MM.1S (cell line): Measurements from ENCODE around the gene RPRD2.

Source experiments
- DNase-seq: peaks from one replicate; pipeline ENCODE4 v3.0.0-alpha.2; 2015
- H2AFZ ChIP-seq: fragments of 300-600 bp; sonication (generic); 2 replicates; pipeline ENCODE4 v1.6.0; 2016; ENCODE audit warnings: antibody characterized with exemption, low read length
- H3F3A ChIP-seq: fragments of 300-600 bp; sonication (generic); 2 replicates; pipeline ENCODE4 v1.6.1; 2016; ENCODE audit warnings: mild to moderate bottlenecking, antibody characterized with exemption, low read length, moderate library complexity, mixed read lengths; ENCODE audit not compliant: insufficient read depth
- H3K27ac ChIP-seq: fragments of 300-600 bp; sonication (generic); 2 replicates; pipeline ENCODE4 v1.5.1; 2016; ENCODE audit warnings: mild to moderate bottlenecking, low read length
- H3K27me3 ChIP-seq: fragments of 300-600 bp; sonication (generic); replicated peaks from 2 replicates; pipeline ENCODE4 v1.6.0; 2016; ENCODE audit warnings: low read length; ENCODE audit not compliant: insufficient read depth
- H3K36me3 ChIP-seq: fragments of 300-600 bp; sonication (generic); replicated peaks from 2 replicates; pipeline ENCODE4 v1.6.1; 2016; ENCODE audit warnings: mild to moderate bottlenecking, low read length, mixed read lengths; ENCODE audit not compliant: insufficient read depth
- H3K4me1 ChIP-seq: fragments of 300-600 bp; sonication (generic); 2 replicates; pipeline ENCODE4 v1.6.1; 2016; ENCODE audit warnings: low read length, mixed read lengths
- H3K4me2 ChIP-seq: fragments of 300-600 bp; sonication (generic); 2 replicates; pipeline ENCODE4 v1.6.0; 2016; ENCODE audit warnings: low read depth, low read length
- H3K4me3 ChIP-seq: fragments of 300-600 bp; sonication (generic); 2 replicates; pipeline ENCODE4 v1.5.1; 2016; ENCODE audit warnings: low read length, mixed read lengths
- H3K79me2 ChIP-seq: fragments of 300-600 bp; sonication (generic); 2 replicates; pipeline ENCODE4 v1.6.1; 2016; ENCODE audit warnings: mixed run types, low read length, mixed read lengths
- H3K9ac ChIP-seq: fragments of 300-600 bp; sonication (generic); 2 replicates; pipeline ENCODE4 v1.6.1; 2016; ENCODE audit warnings: low read length, mixed read lengths
- H3K9me2 ChIP-seq: fragments of 300-600 bp; sonication (generic); replicated peaks from 2 replicates; pipeline ENCODE4 v1.6.1; 2016; ENCODE audit warnings: mild to moderate bottlenecking, low read length, mixed read lengths; ENCODE audit not compliant: insufficient read depth
- H3K9me3 ChIP-seq: fragments of 300-600 bp; sonication (generic); replicated peaks from 2 replicates; pipeline ENCODE4 v1.6.1; 2016; ENCODE audit warnings: mild to moderate bottlenecking, low read length, mixed read lengths; ENCODE audit not compliant: insufficient read depth
- H4K20me1 ChIP-seq: fragments of 300-600 bp; sonication (generic); 2 replicates; pipeline ENCODE4 v1.6.1; 2016; ENCODE audit warnings: mild to moderate bottlenecking, low read length, moderate library complexity, mixed read lengths; ENCODE audit not compliant: insufficient read depth
- EZH2 ChIP-seq: fragments of 300-600 bp; sonication (generic); optimal IDR thresholded peaks from 2 replicates; pipeline ENCODE3; 2017; ENCODE audit warnings: low read depth, mild to moderate bottlenecking, antibody characterized with exemption, low read length, mixed read lengths
- EZH2phosphoT487 ChIP-seq: fragments of 300-600 bp; sonication (generic); IDR thresholded peaks from 2 replicates; pipeline ENCODE4 v1.6.1; 2018; ENCODE audit warnings: antibody characterized with exemption, low read length
- TF ChIP-seq, protein P1 (sequence below): fragments of 300-600 bp; sonication (generic); IDR thresholded peaks from 2 replicates; pipeline ENCODE4 v1.5.1; 2016; ENCODE audit warnings: antibody characterized with exemption, low read length, mixed read lengths

RPRD2 gene

DNA sequence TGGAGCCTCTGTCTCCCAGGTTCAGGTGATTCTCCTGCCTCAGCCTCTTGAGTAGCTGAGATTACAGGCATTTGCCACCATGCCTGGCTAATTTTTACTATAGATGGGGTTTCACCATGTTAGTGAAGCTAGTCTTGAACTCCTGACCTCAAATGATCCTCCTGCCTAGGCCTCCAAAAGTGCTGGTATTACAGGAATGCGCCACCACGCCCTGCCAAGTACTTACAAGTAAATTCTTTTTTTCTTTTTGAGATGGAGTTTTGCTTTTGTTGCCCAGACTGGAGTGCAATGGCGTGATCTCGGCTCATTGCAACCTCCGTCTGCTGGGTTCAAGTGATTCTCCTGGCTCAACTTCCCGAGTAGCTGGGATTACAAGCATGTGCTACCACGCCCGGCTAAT lies 42.5 kb downstream of the RPRD2 start:
- Histone ChIP-seq H3K79me2 (peaks cover 94% of the 10 kb centered on the region), H3K9ac (no peak overlapping the region), H2AFZ (no peak overlapping the region), H3K9me3 (no peaks in the 10 kb centered on the region), H3K27ac (no peak overlapping the region), H3K4me2 (no peak overlapping the region), H3K9me2 (no peaks in the 10 kb centered on the region), H3K4me3 (no peak overlapping the region), H3K27me3 (no peaks in the 10 kb centered on the region), H3K36me3 (no peaks in the 10 kb centered on the region), H3F3A (0 out of 2 replicates have a peak, but pooled peaks cover 3% of the 10 kb centered on the region), H4K20me1 (peaks cover 38% of the 10 kb centered on the region), H3K4me1 (no peaks in the 10 kb centered on the region)
- TF ChIP-seq EZH2phosphoT487 = no peak
- TF ChIP-seq, protein P1, sequence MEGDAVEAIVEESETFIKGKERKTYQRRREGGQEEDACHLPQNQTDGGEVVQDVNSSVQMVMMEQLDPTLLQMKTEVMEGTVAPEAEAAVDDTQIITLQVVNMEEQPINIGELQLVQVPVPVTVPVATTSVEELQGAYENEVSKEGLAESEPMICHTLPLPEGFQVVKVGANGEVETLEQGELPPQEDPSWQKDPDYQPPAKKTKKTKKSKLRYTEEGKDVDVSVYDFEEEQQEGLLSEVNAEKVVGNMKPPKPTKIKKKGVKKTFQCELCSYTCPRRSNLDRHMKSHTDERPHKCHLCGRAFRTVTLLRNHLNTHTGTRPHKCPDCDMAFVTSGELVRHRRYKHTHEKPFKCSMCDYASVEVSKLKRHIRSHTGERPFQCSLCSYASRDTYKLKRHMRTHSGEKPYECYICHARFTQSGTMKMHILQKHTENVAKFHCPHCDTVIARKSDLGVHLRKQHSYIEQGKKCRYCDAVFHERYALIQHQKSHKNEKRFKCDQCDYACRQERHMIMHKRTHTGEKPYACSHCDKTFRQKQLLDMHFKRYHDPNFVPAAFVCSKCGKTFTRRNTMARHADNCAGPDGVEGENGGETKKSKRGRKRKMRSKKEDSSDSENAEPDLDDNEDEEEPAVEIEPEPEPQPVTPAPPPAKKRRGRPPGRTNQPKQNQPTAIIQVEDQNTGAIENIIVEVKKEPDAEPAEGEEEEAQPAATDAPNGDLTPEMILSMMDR = no peak
- no peak for TF ChIP-seq EZH2
- DNase-seq = no peak

DNA sequence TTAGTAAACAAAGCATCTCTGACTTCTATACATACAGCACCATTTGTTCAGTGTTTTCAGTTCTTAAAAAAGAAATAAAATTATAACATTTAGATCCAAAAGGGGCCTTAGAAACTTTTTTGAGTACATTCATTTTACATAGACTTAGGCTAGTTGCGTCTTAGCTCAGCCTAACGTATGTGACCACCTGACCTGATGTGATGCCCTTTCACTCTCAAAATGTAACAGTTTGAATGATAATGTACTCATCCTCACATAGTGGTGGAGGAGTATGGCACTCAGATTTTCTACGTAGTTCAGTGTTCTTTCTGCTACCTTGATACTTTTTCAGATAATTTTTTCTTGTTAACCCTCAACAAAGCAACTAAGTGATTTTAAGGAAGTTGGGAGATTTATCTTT lies 43.4 kb downstream of the RPRD2 start:
- peaks cover 38% of the 10 kb centered on the region for H4K20me1 ChIP-seq
- H3K4me2 ChIP-seq = no peak overlapping the region
- no peak overlapping the region for H2AFZ ChIP-seq
- H3K4me1 ChIP-seq = no peaks in the 10 kb centered on the region
- no peak overlapping the region for H3K9ac ChIP-seq
- no peaks in the 10 kb centered on the region for H3K27me3 ChIP-seq
- H3K36me3 ChIP-seq = no peaks in the 10 kb centered on the region
- peaks cover 94% of the 10 kb centered on the region for H3K79me2 ChIP-seq
- 0 out of 2 replicates have a peak, but pooled peaks cover 3% of the 10 kb centered on the region for H3F3A ChIP-seq
- H3K27ac ChIP-seq = no peak overlapping the region
- no peaks in the 10 kb centered on the region for H3K9me3 ChIP-seq
- no peak for DNase-seq
- H3K4me3 ChIP-seq = no peak overlapping the region
- no peaks in the 10 kb centered on the region for H3K9me2 ChIP-seq
- TF ChIP-seq, protein P1 = no peak
- no peak for TF ChIP-seq EZH2
- TF ChIP-seq EZH2phosphoT487 = no peak

DNA sequence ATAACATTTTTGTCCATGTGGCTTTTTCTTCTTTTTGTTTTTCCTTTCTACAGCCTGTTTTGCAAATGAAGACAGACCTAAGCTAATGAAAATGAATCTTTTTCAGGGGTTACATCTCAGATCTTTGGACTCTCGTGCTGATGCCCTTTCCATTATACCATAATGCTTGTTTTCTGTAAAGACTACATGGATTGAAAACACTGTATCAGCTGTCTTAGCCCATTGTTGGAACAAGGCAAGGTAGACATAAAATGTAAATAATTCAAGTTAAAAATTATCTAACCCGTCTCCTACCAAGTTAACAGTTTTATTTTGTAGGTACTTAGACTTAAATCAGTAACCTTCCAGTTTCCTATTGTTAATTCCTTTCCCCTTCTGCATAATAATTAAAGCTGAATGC lies 44.9 kb downstream of the RPRD2 start:
- no peak for DNase-seq
- Histone ChIP-seq H4K20me1 (peaks cover 37% of the 10 kb centered on the region), H3K79me2 (peaks cover 91% of the 10 kb centered on the region), H3K9me3 (no peaks in the 10 kb centered on the region), H2AFZ (no peak overlapping the region), H3K9me2 (no peaks in the 10 kb centered on the region), H3K27me3 (no peaks in the 10 kb centered on the region), H3K4me3 (no peak overlapping the region), H3K4me1 (no peaks in the 10 kb centered on the region), H3K27ac (no peak overlapping the region), H3K4me2 (no peak overlapping the region), H3K9ac (no peak overlapping the region), H3K36me3 (no peaks in the 10 kb centered on the region), H3F3A (0 out of 2 replicates have a peak, but pooled peaks cover 3% of the 10 kb centered on the region)
- no peak for TF ChIP-seq EZH2
- TF ChIP-seq, protein P1 = no peak
- no peak for TF ChIP-seq EZH2phosphoT487
